Tibial nerve (tissue), 4 donors: ENCODE results near the gene ARHGAP1.

ENCODE experiments used
- CTCF ChIP-seq, 5 experiments: fragments of 200-600 bp in 3 of 5; fragments of 450-650 bp in 2 of 5; sonication (generic) in 3 of 5; IDR thresholded peaks; one replicate each; pipeline ENCODE4 v1.5.1; 2016 to 2019; ENCODE audit warnings: antibody characterized with exemption in 5 of 5, mild to moderate bottlenecking in 3 of 5, moderate library complexity in 2 of 5
- EP300 ChIP-seq, 2 donors: sonication (generic); formaldehyde crosslinking; IDR thresholded peaks; one replicate each; pipeline ENCODE4 v1.6.1; 2017; ENCODE audit warnings: antibody characterized with exemption in 2 of 2, mild to moderate bottlenecking in 1 of 2
- POLR2A ChIP-seq, 2 donors: fragments of 450-650 bp; IDR thresholded peaks; one replicate each; pipeline ENCODE4 v1.6.1; 2017; ENCODE audit warnings: antibody characterized with exemption in 2 of 2, mild to moderate bottlenecking in 2 of 2, moderate library complexity in 2 of 2

DNA sequence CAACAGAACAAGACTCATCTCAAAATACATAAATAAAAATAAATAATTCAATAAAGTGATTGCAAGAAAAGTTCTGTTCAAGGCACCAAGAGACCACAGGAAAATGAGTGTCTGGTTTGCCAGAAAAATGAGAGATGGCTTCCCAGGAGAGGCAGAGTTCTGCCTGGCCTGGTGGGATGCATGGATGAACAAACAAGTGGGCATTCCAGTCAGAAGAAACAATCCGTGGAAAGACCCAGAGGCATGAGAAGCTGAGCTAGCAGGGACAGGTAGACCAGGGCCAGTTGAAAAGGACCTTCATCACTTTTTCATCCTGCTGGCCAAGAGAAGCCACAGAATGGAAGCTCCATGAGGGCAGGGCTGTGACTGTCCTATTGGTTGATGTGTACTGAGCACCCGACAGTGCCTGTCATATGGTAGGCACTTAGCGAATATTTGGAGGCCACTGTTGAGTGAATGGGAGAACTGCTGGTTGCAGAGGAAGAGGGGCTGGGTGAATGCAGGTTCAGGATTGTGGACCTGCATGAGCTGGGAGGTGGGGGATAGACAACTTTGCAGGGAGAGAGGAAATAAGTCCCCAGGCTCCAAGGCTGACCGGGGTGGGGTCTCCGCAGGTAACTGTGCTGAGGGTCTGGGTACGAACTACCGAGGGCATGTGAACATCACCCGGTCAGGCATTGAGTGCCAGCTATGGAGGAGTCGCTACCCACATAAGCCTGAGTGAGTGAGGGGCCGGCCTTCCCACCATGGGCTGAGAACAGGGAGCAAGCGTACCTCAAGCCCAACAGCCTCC lies 22.3 kb upstream of the ARHGAP1 start:
- TF ChIP-seq CTCF (IDR thresholded peaks at IDR 0.05) (no peak), POLR2A (IDR thresholded peaks at IDR 0.05) (no peak), EP300 (IDR thresholded peaks at IDR 0.05) (no peak)
